ENCODE results near the gene TMEM127.

GRCh38 chr2:96214554-96214953 lies 51.2 kb downstream of the TMEM127 start:
- TF ChIP-seq YY1 (IDR thresholded peaks at IDR 0.05; ENCODE audit: insufficient read depth, insufficient read length), result no peak
- TF ChIP-seq ZNF274 (IDR thresholded peaks at IDR 0.05; ENCODE audit: low read depth, low read length), result no peak
- TF ChIP-seq SUZ12 (IDR thresholded peaks at IDR 0.05; ENCODE audit: extremely low read depth, insufficient read depth, insufficient read length), result no peak

Measured in NT2/D1 (cell line).